ENCODE data around the gene MCAT.

DNA sequence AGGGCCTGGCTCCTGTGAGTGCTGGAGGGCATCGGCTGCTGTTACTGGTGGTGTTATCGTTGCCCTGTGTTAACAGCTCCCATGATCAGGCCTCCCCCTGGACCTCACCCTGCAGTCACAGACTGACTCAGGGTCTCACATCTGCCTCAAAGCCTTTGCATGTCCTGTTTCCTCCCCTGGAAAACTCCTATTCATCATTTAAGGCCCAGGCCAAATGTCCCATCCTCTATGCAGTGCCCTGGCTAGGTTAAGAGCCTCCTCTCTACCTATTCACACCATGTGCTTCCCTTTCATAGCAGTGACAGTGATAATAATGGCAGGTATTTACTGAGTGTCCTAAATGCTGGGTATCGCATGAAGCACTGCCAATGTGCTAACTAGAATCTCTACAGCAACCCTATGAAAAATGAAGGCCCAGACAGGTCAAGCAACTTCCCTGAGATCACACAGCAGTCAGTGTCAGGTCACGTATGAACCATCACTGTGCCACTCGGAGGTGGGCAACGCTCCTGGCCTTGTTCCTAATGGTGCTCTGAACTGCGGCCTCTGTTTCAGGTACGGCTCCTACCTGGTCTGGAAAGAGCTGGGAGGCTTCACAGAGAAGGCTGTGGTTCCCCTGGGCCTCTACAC is 17.4 kb upstream of the MCAT start:
- TF ChIP-seq, protein P1, sequence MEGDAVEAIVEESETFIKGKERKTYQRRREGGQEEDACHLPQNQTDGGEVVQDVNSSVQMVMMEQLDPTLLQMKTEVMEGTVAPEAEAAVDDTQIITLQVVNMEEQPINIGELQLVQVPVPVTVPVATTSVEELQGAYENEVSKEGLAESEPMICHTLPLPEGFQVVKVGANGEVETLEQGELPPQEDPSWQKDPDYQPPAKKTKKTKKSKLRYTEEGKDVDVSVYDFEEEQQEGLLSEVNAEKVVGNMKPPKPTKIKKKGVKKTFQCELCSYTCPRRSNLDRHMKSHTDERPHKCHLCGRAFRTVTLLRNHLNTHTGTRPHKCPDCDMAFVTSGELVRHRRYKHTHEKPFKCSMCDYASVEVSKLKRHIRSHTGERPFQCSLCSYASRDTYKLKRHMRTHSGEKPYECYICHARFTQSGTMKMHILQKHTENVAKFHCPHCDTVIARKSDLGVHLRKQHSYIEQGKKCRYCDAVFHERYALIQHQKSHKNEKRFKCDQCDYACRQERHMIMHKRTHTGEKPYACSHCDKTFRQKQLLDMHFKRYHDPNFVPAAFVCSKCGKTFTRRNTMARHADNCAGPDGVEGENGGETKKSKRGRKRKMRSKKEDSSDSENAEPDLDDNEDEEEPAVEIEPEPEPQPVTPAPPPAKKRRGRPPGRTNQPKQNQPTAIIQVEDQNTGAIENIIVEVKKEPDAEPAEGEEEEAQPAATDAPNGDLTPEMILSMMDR (IDR thresholded peaks at IDR 0.05) = no peak
- no peak for TF ChIP-seq POLR2A (IDR thresholded peaks at IDR 0.05)
- no peak for TF ChIP-seq EP300 (IDR thresholded peaks at IDR 0.05)
- TF ChIP-seq POLR2AphosphoS5 (IDR thresholded peaks at IDR 0.05) = no peak

Measured in gastroesophageal sphincter (tissue), 3 donors.